Measurements from ENCODE around the gene CHRNG.

CHRNG gene

DNA sequence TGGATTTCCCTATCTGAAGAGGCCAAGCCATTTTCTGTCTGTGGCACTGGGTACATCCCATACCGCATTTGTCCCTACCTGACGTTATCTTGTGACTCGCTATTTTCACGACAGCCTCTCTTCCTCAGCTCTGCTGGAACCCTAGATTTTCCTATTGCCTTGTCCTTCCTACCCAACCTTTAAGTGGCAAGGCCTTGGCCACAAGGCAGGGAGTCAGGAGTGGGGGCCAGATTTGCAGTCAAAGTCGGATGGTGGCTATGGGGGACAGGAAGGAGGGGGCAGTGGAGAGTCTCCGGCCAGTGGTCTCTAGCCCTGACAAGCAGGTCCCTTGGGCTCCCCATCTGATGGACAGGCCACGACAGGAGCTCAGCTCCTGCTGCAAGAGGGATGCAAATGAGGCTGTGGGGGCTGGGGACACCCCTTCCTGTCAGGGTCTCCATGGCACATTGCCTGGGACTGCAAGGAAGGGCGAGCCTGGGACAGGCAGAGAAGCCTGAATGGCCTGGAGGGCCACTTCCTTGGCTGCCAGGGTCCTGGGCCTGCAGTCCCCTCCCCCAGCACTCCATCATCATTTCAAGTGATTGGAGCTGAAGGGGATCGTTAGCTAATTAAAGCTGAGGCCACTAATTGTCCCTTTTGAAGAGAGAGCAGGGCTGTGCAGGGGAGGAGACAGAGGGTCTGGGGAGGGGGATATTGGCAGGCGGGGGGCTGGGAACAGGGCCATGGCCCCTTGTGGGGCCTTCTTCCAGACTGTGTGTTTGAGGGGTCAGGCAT, 45.6 kb upstream of the CHRNG start:
- TF ChIP-seq CTCF (IDR thresholded peaks at IDR 0.05), result no peak
- no peak for TF ChIP-seq ZFX (IDR thresholded peaks at IDR 0.05; ENCODE audit: borderline replicate concordance)
- no peak overlapping the region for H3K27ac ChIP-seq

DNA sequence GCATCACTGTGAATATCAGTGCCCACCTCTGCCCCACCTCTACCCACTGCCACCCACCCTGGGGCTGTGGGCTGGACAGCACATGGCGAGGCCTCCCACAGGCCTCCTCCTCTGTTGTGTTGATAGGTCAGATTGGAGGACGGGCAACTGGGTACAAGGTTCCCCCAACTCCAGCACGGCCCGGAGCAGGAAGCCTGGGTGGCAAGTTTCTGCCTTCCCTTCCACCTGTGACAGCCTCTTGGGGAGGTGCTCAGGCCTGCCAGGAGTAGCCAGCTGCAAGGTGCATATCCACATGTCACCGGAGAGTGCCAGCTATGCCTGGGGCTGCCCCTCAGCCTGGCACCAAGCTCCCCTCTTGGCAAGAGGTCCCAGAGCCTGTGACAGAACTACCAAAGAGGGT, 45.0 kb upstream of the CHRNG start:
- TF ChIP-seq CTCF (IDR thresholded peaks at IDR 0.05) (no peak), ZFX (IDR thresholded peaks at IDR 0.05; ENCODE audit: borderline replicate concordance) (no peak)
- H3K27ac ChIP-seq, result no peak overlapping the region

- no peak for TF ChIP-seq CTCF (IDR thresholded peaks at IDR 0.05)
- no peak for TF ChIP-seq ZFX (IDR thresholded peaks at IDR 0.05; ENCODE audit: borderline replicate concordance)
- no peak overlapping the region for H3K27ac ChIP-seq
These were observed 44.2 kb upstream of the CHRNG start for GRCh38 chr2:232495292-232495691.

GRCh38 chr2:232496501-232497270, 42.8 kb upstream of the CHRNG start:
- H3K27ac ChIP-seq, result no peak overlapping the region
- TF ChIP-seq CTCF (IDR thresholded peaks at IDR 0.05) (no peak), ZFX (IDR thresholded peaks at IDR 0.05; ENCODE audit: borderline replicate concordance) (no peak)

GRCh38 chr2:232497348-232497747, 42.1 kb upstream of the CHRNG start:
- H3K27ac ChIP-seq, result no peak overlapping the region
- TF ChIP-seq ZFX (IDR thresholded peaks at IDR 0.05; ENCODE audit: borderline replicate concordance), result no peak
- TF ChIP-seq CTCF (IDR thresholded peaks at IDR 0.05), result no peak

DNA sequence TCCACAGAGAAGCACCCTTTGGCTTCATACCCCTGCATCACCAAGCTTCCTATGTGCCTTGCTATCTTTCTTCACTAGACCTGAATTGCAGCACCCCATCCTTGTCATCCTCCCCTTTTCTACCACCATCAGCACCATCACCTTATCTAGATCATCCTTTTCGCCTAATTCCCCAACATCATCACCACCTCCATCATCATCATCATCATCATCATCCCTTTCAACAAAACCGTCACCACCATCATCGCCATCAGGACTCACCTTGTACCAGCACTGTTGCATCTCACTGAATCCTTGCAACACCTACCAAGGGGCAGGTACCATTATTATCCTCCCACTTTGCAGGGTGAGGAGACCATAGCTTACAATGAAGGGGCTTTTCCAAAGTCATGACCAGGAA, 41.0 kb upstream of the CHRNG start:
- no peak for TF ChIP-seq CTCF (IDR thresholded peaks at IDR 0.05)
- TF ChIP-seq ZFX (IDR thresholded peaks at IDR 0.05; ENCODE audit: borderline replicate concordance), result no peak
- H3K27ac ChIP-seq, result no peak overlapping the region

DNA sequence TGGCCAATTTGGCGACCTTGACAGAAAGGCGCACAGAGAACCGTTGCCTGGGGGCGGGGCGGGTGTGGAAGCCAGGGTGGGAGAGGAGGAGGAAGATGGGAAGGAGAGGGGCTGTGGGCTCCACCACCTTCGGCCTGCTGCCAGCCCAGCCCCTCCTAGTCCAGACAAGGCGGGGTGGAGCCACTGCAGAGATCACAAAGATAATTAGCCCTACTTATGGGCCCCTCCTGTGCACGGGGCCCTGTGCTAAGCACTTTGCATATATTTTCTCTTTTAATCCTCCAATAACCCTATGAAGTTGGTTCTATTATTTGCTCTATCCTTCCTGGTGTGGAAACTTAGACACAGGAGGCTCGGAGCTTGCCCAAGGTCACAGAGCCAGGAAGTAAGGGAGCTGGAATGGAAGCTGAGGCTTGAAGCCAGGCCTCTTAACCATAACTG, 38.1 kb upstream of the CHRNG start:
- H3K27ac ChIP-seq, result no peak overlapping the region
- TF ChIP-seq CTCF (IDR thresholded peaks at IDR 0.05) (no peak), ZFX (IDR thresholded peaks at IDR 0.05; ENCODE audit: borderline replicate concordance) (no peak)
